ENCODE measurements around the gene SRRD. TPM values are rescaled to one million over a fixed set of nuclear protein-coding genes. Genes with fewer than 3 reads are reported as not detected.

SRRD gene
- total and polyA plus RNA-seq, 9 donors = 7.3 to 25.2 (median 18.4) TPM

DNA sequence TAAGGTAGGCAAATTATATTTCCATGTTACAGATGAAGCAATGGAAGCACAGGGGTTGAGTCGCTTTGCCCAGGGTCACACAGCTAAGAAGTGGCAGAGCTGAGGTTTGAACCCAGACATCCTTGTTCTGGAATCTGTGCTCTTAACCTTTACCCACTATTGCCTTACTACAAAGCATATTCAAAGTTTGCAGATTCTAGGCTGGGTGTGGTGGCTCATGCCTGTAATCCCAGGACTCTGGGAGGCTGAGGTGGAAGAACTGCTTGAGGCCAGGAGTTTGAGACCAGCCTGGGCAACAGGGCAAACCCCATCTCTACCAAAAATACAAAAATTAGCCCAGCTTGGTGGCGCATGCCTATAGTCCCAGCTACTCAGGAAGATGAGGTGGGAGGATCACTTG lies 56.4 kb downstream of the SRRD start:
- WGBS, 3 donors = 92 to 97% (median 92%) methylated on average over 2 of the region's 2 CpGs
- no peaks in the 10 kb centered on the region for H3K9me3 ChIP-seq
- no peak overlapping the region for H3K27ac ChIP-seq
- H3K4me1 ChIP-seq (ENCODE audit: insufficient read depth) = no peaks in the 10 kb centered on the region
- TF ChIP-seq EP300 (IDR thresholded peaks at IDR 0.05) (no peak), POLR2A (IDR thresholded peaks at IDR 0.05) (no peak)
- TF ChIP-seq, protein P1, sequence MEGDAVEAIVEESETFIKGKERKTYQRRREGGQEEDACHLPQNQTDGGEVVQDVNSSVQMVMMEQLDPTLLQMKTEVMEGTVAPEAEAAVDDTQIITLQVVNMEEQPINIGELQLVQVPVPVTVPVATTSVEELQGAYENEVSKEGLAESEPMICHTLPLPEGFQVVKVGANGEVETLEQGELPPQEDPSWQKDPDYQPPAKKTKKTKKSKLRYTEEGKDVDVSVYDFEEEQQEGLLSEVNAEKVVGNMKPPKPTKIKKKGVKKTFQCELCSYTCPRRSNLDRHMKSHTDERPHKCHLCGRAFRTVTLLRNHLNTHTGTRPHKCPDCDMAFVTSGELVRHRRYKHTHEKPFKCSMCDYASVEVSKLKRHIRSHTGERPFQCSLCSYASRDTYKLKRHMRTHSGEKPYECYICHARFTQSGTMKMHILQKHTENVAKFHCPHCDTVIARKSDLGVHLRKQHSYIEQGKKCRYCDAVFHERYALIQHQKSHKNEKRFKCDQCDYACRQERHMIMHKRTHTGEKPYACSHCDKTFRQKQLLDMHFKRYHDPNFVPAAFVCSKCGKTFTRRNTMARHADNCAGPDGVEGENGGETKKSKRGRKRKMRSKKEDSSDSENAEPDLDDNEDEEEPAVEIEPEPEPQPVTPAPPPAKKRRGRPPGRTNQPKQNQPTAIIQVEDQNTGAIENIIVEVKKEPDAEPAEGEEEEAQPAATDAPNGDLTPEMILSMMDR (IDR thresholded peaks at IDR 0.05) = no peak
- DNase-seq = no peak
- intact Hi-C loops (cut with DNase I) = no loop called here
- H3K27me3 ChIP-seq = no peaks in the 10 kb centered on the region
- no peak overlapping the region for H3K4me3 ChIP-seq
- H3K36me3 ChIP-seq = no peaks in the 10 kb centered on the region

GRCh38 chr22:26541167-26541819 lies 57.6 kb downstream of the SRRD start:
- Histone ChIP-seq H3K4me3 (no peak overlapping the region), H3K36me3 (no peaks in the 10 kb centered on the region), H3K27ac (no peak overlapping the region), H3K4me1 (ENCODE audit: insufficient read depth) (no peaks in the 10 kb centered on the region), H3K27me3 (no peaks in the 10 kb centered on the region), H3K9me3 (no peaks in the 10 kb centered on the region)
- intact Hi-C loops (cut with DNase I) = no loop called here
- WGBS, 3 donors = 92 to 97% (median 96%) methylated on average over 46 to 47 of the region's 47 CpGs
- TF ChIP-seq POLR2A (IDR thresholded peaks at IDR 0.05) (no peak), EP300 (IDR thresholded peaks at IDR 0.05) (no peak)
- TF ChIP-seq, protein P1 (IDR thresholded peaks at IDR 0.05) = no peak
- no peak for DNase-seq

DNA sequence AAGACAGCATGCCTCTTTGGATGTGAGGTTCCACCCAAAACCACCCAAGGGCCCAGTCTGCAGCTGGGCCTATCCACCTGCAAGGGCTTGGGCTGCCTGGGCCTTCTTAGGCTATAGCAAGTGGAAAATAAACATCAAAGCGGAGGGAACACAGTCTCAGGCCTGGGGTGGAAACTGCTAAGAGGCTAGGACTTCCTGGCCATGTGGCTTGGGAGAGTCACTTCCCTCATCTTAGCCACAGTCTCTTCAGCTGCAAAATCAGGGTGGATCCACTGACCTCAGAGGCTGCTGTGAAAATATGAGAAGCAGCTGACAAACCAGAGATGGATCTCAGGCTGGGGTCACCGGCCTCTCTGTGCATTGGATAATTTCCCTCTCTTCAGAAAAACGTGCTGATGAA lies 59.2 kb downstream of the SRRD start:
- Histone ChIP-seq H3K27me3 (no peaks in the 10 kb centered on the region), H3K27ac (no peak overlapping the region), H3K9me3 (no peaks in the 10 kb centered on the region), H3K36me3 (no peaks in the 10 kb centered on the region), H3K4me3 (no peak overlapping the region), H3K4me1 (ENCODE audit: insufficient read depth) (no peaks in the 10 kb centered on the region)
- intact Hi-C loops (cut with DNase I) = no loop called here
- TF ChIP-seq EP300 (IDR thresholded peaks at IDR 0.05) (no peak), POLR2A (IDR thresholded peaks at IDR 0.05) (no peak)
- TF ChIP-seq, protein P1 (IDR thresholded peaks at IDR 0.05) = no peak
- 72 to 84% (median 79%) methylated on average over 3 of the region's 3 CpGs for WGBS, 3 donors
- no peak for DNase-seq

Other genes starting within 250 kb of the SRRD start
- 1 to 10 TPM in 1 of 7 donors, under 1 TPM in 6; 0.34 to 1.4 (median 0.55) TPM for gene ASPHD2, start 54.6 kb upstream of the SRRD start, total RNA-seq
- gene ASPHD2, start 54.6 kb upstream of the SRRD start, polyA plus RNA-seq = under 1 TPM; 0.28 to 0.52 TPM
- 10 to 100 TPM; 24.1 to 37.8 (median 34.0) TPM for gene HPS4, start 94 bp upstream of the SRRD start, total RNA-seq
- 10 to 100 TPM; 18.9 to 27.5 TPM for gene HPS4, start 94 bp upstream of the SRRD start, polyA plus RNA-seq
- 10 to 100 TPM; 10.8 to 31.0 (median 26.3) TPM for gene TFIP11, start 28.6 kb downstream of the SRRD start, total RNA-seq
- gene TFIP11, start 28.6 kb downstream of the SRRD start, polyA plus RNA-seq = 10 to 100 TPM; 14.0 to 28.9 TPM
- gene TPST2, start 106.3 kb downstream of the SRRD start, total RNA-seq = 10 to 100 TPM; 10.5 to 28.5 (median 15.5) TPM
- gene TPST2, start 106.3 kb downstream of the SRRD start, polyA plus RNA-seq = 10 to 100 TPM; 14.7 to 15.0 TPM
- gene CRYBB1, start 134.2 kb downstream of the SRRD start, total RNA-seq = 1 to 10 TPM in 1 of 7 donors, under 1 TPM in 4, not detected in 2; 0.26 to 1.4 (median 0.34) TPM
- under 1 TPM; 0.48 to 0.80 TPM for gene CRYBB1, start 134.2 kb downstream of the SRRD start, polyA plus RNA-seq
- gene CRYBA4, start 138.1 kb downstream of the SRRD start, total RNA-seq = under 1 TPM in 1 of 7 donors, not detected in 6; 0.59 TPM
- not detected for gene CRYBA4, start 138.1 kb downstream of the SRRD start, polyA plus RNA-seq
- under 1 TPM; 0.34 to 0.85 (median 0.56) TPM for gene MIAT, start 173.7 kb downstream of the SRRD start, total RNA-seq
- gene MIAT, start 173.7 kb downstream of the SRRD start, polyA plus RNA-seq = under 1 TPM; 0.15 to 0.97 TPM